CD14-positive monocyte (primary cell): Measurements from ENCODE around the gene SP7. TPM values are rescaled to one million over a fixed set of nuclear protein-coding genes. Genes with fewer than 3 reads are reported as not detected.

ENCODE experiments used
- DNase-seq, 3 donors: peaks; one replicate each; pipeline ENCODE4 v3.0.0-alpha.2; 2011 to 2022
- H2AFZ ChIP-seq: 2 replicates; pipeline ENCODE4 v1.6.0; 2012; ENCODE audit warnings: mild to moderate bottlenecking, low read depth, low read length, inconsistent platforms; ENCODE audit not compliant: insufficient read depth, poor library complexity, severe bottlenecking
- H3K27ac ChIP-seq, 2 donors: 1 replicate in 1 of 2; 2 replicates in 1 of 2; pipeline ENCODE4 v1.5.1; 2012 to 2013; ENCODE audit warnings: low read length in 2 of 2, control low read depth in 1 of 2, inconsistent platforms in 1 of 2, low read depth in 1 of 2, mild to moderate bottlenecking in 1 of 2
- H3K27me3 ChIP-seq, 2 donors: one replicate each; pipeline versions ENCODE4 v1.6.0 to v1.6.1; 2011 to 2013; ENCODE audit warnings: low read length in 2 of 2; ENCODE audit not compliant: control insufficient read depth in 2 of 2, insufficient read depth in 2 of 2
- H3K36me3 ChIP-seq, 2 donors: replicated peaks in 1 of 2; 1 replicate in 1 of 2; 2 replicates in 1 of 2; pipeline versions ENCODE4 v1.5.1 to v1.6.1; 2012 to 2013; ENCODE audit warnings: low read length in 2 of 2, control low read depth in 1 of 2, inconsistent platforms in 1 of 2, mild to moderate bottlenecking in 1 of 2; ENCODE audit not compliant: insufficient read depth in 2 of 2, control insufficient read depth in 1 of 2
- H3K4me1 ChIP-seq, 2 donors: 1 replicate in 1 of 2; 2 replicates in 1 of 2; pipeline versions ENCODE4 v1.5.1 to v1.6.1; 2012 to 2013; ENCODE audit warnings: low read length in 2 of 2, control low read depth in 1 of 2, inconsistent platforms in 1 of 2, mild to moderate bottlenecking in 1 of 2, moderate library complexity in 1 of 2; ENCODE audit not compliant: insufficient read depth in 2 of 2, control insufficient read depth in 1 of 2
- H3K4me2 ChIP-seq: replicated peaks from 2 replicates; pipeline ENCODE3; 2012; ENCODE audit warnings: low read length, moderate library complexity, mild to moderate bottlenecking; ENCODE audit not compliant: poor library complexity, severe bottlenecking; ENCODE audit errors: extremely low read depth
- H3K4me3 ChIP-seq, 3 experiments: fragments of 200-600 bp in 1 of 3; sonication (generic) in 1 of 3; replicated peaks in 1 of 3; 1 replicate in 2 of 3; 2 replicates in 1 of 3; pipeline ENCODE4 v1.5.1; 2011 to 2013; ENCODE audit warnings: low read length in 3 of 3, mild to moderate bottlenecking in 3 of 3, control low read depth in 2 of 3, low read depth in 2 of 3, inconsistent platforms in 1 of 3, moderate library complexity in 1 of 3
- H3K79me2 ChIP-seq: 2 replicates; pipeline ENCODE4 v1.6.0; 2012; ENCODE audit warnings: mild to moderate bottlenecking, control low read depth, inconsistent platforms, low read length, moderate library complexity; ENCODE audit not compliant: insufficient read depth
- H3K9ac ChIP-seq: 2 replicates; pipeline ENCODE4 v1.6.0; 2017; ENCODE audit warnings: low read length, mild to moderate bottlenecking; ENCODE audit not compliant: insufficient read depth, poor library complexity, severe bottlenecking
- H3K9me3 ChIP-seq, 2 donors: replicated peaks in 1 of 2; 1 replicate in 1 of 2; 2 replicates in 1 of 2; pipeline versions ENCODE4 v1.5.1 to v1.6.1; 2012 to 2013; ENCODE audit warnings: low read length in 2 of 2, control low read depth in 1 of 2; ENCODE audit not compliant: control insufficient read depth in 1 of 2, insufficient read depth in 1 of 2
- H4K20me1 ChIP-seq: 2 replicates; pipeline ENCODE4 v1.6.0; 2012; ENCODE audit warnings: mild to moderate bottlenecking, low read length, control low read depth, moderate library complexity; ENCODE audit not compliant: insufficient read depth
- H3K27ac Mint-ChIP-seq, 7 donors: one replicate each; pipeline ENCODE4 v1.8.0; 2020; ENCODE audit warnings: mild to moderate bottlenecking in 7 of 7, mixed read lengths in 7 of 7, moderate library complexity in 6 of 7, inconsistent platforms in 2 of 7
- H3K27me3 Mint-ChIP-seq, 3 donors: one replicate each; pipeline ENCODE4 v1.8.0; 2021 to 2022; ENCODE audit warnings: low read depth in 3 of 3, mild to moderate bottlenecking in 3 of 3, mixed read lengths in 3 of 3, moderate library complexity in 3 of 3, inconsistent platforms in 1 of 3
- H3K36me3 Mint-ChIP-seq, 2 donors: one replicate each; pipeline ENCODE4 v1.8.0; 2020; ENCODE audit warnings: mixed read lengths in 2 of 2, inconsistent platforms in 1 of 2, mild to moderate bottlenecking in 1 of 2
- H3K4me1 Mint-ChIP-seq: one replicate; pipeline ENCODE4 v1.8.0; 2020; ENCODE audit warnings: mild to moderate bottlenecking, mixed read lengths
- H3K4me3 Mint-ChIP-seq, 2 donors: one replicate each; pipeline ENCODE4 v1.8.0; 2020; ENCODE audit warnings: mild to moderate bottlenecking in 2 of 2, mixed read lengths in 2 of 2, moderate library complexity in 1 of 2
- H3K9me3 Mint-ChIP-seq, 7 donors: one replicate each; pipeline ENCODE4 v1.8.0; 2020 to 2022; ENCODE audit warnings: mixed read lengths in 7 of 7, mild to moderate bottlenecking in 6 of 7, moderate library complexity in 6 of 7, inconsistent platforms in 2 of 7
- CTCF ChIP-seq: fragments of 200-600 bp; IDR thresholded peaks from one replicate; pipeline ENCODE4 v1.8.0; 2022; ENCODE audit warnings: antibody characterized with exemption, mild to moderate bottlenecking
- WGBS: methylation state at CpG from one replicate; pipeline ENCODE4 v1.1.5; 2013; ENCODE audit warnings: missing lambda C conversion rate; ENCODE audit not compliant: insufficient coverage; 5-methylcytosine and 5-hydroxymethylcytosine counted together
- intact Hi-C, 2 donors: fragments of 100-400 bp; cut with micrococcal nuclease; formaldehyde crosslinking; loops; one replicate each; pipeline versions ENCODE4 v1.15.0 to v1.15.1; 2023
- polyA plus RNA-seq, 3 donors: library from polyadenylated mRNA; depleted of rRNA in 1 of 3; unstranded in 2 of 3; stranded (reverse) in 1 of 3; fragments of 300-500 nt in 2 of 3; fragments of >200 nt in 1 of 3; fragmentation: Illumina TruSeq in 2 of 3; gene quantifications; 1 replicate in 2 of 3; 2 replicates in 1 of 3; pipeline ENCODE4 v1.2.3, GENCODE V29; 2012 to 2021

The SP7 gene
- polyA plus RNA-seq, 3 donors, result 0.04 TPM; not detected in 2

DNA sequence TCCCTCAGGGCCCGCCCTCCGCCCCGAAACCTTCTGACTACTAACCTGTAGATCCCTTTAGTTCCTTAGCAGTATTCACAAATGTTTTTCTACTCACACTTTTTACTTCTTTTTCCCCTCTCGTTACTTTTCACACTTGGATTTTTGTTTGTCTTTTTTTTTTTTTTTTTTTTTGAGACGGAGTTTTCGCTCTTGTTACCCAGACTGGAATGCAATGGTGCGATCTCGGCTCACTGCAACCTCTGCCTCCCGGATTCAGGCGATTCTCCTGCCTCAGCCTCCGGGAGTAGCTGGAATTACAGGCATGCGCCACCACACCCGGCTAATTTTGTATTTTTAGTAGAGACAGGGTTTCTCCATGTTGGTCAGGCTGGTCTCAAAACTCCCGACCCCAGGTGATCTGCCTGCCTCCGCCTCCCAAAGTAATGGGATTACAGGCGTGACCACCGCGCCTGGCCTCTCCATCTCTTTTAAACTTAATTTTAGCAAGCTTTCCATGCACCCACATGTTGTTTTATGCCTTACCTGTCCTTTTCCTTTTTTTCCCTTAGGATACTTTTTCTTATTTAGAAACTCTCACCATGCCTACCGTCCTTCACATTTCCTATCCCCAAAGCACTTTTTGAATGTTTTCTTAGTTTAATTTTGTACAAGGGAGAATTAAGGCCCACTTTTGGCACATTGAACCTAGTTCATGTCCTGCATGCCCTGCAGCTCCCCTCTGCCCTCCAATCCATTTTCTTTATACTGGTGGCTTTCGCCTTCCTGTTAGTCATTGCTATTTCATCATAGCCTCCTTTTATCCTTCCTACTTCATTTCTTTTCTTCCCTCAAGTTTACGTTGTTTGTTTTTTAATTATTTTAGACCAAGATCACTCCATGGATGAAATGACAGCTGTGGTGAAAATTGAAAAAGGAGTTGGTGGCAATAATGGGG is 44.9 kb upstream of the SP7 start:
- no peaks in the 10 kb centered on the region for H3K27me3 ChIP-seq
- H3K79me2 ChIP-seq, result peaks cover 54% of the 10 kb centered on the region
- H3K4me3 ChIP-seq, result peak overlapping the region; percentile 61 to 82 (median 80)
- peaks cover 27 to 34% of the 10 kb centered on the region in 2 donors for H3K36me3 ChIP-seq
- Mint-ChIP-seq H3K27me3 (peaks cover 0 to 2% (median 1%) of the 10 kb centered on the region in 3 donors), H3K4me3 (peak overlapping the region; percentile 79 to 97), H3K36me3 (peaks cover 29 to 40% of the 10 kb centered on the region in 2 donors), H3K27ac (peak overlapping the region; percentile 95 to 98 (median 98)), H3K4me1 (peaks cover 42% of the 10 kb centered on the region), H3K9me3 (no peaks in the 10 kb centered on the region)
- intact Hi-C loops, result loop anchor here (5.0 kb wide), 1 partner anchor 41 kb away; the partner anchor contains the start of gene AMHR2 (in 2 of the 2)
- no peaks in the 10 kb centered on the region for H3K9me3 ChIP-seq
- H3K9ac ChIP-seq, result peak overlapping the region; percentile 56
- DNase-seq, result peak; percentile 51 to 76 (median 76)
- TF ChIP-seq CTCF, result no peak
- H4K20me1 ChIP-seq, result peaks cover 42% of the 10 kb centered on the region
- no peak overlapping the region for H2AFZ ChIP-seq
- peak overlapping the region; percentile 88 for H3K4me2 ChIP-seq
- peaks cover 54 to 65% of the 10 kb centered on the region in 2 donors for H3K4me1 ChIP-seq
- WGBS, result 14% methylated on average over 8 of the region's 21 CpGs
- H3K27ac ChIP-seq, result peak overlapping the region; percentile 89 to 91

DNA sequence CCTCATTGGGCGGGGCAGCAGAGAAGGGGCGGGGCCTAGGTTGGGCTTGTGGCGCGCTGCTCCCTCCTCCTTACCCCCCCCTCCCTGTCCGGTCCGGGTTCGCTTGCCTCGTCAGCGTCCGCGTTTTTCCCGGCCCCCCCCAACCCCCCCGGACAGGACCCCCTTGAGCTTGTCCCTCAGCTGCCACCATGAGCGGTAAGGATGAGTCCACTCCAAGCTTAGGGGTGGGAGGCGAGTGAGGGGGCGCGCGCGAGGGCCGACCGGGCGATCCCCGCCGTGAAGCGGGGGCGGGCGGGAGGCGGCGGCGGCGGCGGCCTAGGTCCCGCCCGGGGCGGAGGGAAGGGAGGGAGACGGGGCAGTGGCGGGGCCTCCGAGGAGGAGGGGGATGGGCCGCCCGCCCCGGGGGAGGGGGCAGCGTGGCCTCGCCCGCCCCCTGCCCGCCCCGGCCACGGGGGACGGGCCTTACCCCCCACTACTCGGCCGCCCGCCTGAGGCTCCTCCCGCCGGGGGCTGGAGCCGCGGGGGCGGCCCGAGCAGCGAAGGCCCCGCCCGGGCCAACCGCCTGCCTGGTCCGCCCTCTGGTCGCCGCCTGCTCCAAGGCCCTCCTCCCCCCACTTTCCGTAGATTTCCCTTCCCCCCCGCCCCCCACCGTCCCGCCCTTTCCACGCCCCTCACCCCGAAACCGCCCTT is 44.1 kb upstream of the SP7 start, which contains the start of gene SP1:
SP1 (plus strand) TSS at position 73 of the 690 bp plus-strand sequence; CDS start at position 189, 116 bp downstream.
- Histone ChIP-seq H2AFZ (peak within 1 kb of the TSS; percentile 84), H3K79me2 (peaks cover 46% of the 10 kb centered on the region), H3K9ac (peak within 1 kb of the TSS; percentile 83), H3K9me3 (no peaks in the 10 kb centered on the region), H3K4me3 (peak within 1 kb of the TSS; percentile 61 to 82 (median 82)), H4K20me1 (peaks cover 35% of the 10 kb centered on the region), H3K4me1 (peaks cover 47 to 58% of the 10 kb centered on the region in 2 donors), H3K27me3 (no peaks in the 10 kb centered on the region), H3K27ac (peak within 1 kb of the TSS; percentile 89 to 91), H3K36me3 (peaks cover 24 to 29% of the 10 kb centered on the region in 2 donors), H3K4me2 (peak within 1 kb of the TSS; percentile 88)
- peak within 1 kb of the TSS; percentile 79 to 97 for H3K4me3 Mint-ChIP-seq
- peak within 1 kb of the TSS; percentile 95 to 98 (median 98) for H3K27ac Mint-ChIP-seq
- DNase-seq, result peak; percentile 83 to 90 (median 85)
- H3K36me3 Mint-ChIP-seq, result peaks cover 28 to 34% of the 10 kb centered on the region in 2 donors
- H3K27me3 Mint-ChIP-seq, result peaks cover 0 to 2% (median 1%) of the 10 kb centered on the region in 3 donors
- H3K4me1 Mint-ChIP-seq, result peaks cover 37% of the 10 kb centered on the region
- intact Hi-C loops, result loop anchor here (5.0 kb wide), 1 partner anchor 42 kb away; the partner anchor contains the start of gene AMHR2 (in 2 of the 2)
- 0% methylated on average over 18 of the region's 71 CpGs for WGBS
- TF ChIP-seq CTCF, result no peak
- H3K9me3 Mint-ChIP-seq, result no peaks in the 10 kb centered on the region
